Measurements from ENCODE around the gene LSAMP. TPM values are rescaled to one million over a fixed set of nuclear protein-coding genes. Genes with fewer than 3 reads are reported as not detected.

The LSAMP gene
- total and polyA plus RNA-seq, 2 experiments from 2014 or later = 2.0 to 2.9 TPM

DNA sequence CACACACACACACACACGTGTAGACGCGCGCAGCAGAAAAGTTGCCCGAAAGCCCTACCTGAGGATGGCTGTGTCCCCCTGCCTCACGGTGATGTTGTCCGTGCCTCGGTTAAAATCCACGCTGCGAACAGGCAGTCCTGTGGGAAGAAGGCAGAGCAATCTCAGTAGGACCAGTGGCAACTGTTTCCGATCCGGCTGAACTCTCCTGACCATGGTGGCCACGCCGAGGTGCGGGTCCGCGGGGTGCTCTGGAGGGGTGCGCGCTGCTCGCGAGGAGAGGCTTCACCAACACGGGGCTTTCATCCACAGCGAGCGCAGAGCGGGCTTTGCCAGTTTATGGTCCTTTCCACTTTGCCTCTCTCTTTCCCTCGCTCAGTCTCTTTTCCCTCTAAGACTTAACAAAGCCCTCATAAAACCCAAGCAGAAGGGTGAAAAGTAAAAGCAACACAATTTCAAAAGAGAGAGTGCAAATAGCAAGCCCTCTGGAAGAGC lies 422 bp downstream of the LSAMP start (continued):
- TF ChIP-seq ZNF462 (CRISPR knock-in tag; IDR thresholded peaks at IDR 0.05) (no peak), EZH2phosphoT487 (IDR thresholded peaks at IDR 0.05; ENCODE audit: unreplicated experiment) (no peak), NANOG (IDR thresholded peaks at IDR 0.05; ENCODE audit: borderline replicate concordance) (no peak), EZH2 (IDR thresholded peaks at IDR 0.05; ENCODE audit: low read depth, unreplicated experiment) (no peak)
- TF ChIP-seq, protein P1, sequence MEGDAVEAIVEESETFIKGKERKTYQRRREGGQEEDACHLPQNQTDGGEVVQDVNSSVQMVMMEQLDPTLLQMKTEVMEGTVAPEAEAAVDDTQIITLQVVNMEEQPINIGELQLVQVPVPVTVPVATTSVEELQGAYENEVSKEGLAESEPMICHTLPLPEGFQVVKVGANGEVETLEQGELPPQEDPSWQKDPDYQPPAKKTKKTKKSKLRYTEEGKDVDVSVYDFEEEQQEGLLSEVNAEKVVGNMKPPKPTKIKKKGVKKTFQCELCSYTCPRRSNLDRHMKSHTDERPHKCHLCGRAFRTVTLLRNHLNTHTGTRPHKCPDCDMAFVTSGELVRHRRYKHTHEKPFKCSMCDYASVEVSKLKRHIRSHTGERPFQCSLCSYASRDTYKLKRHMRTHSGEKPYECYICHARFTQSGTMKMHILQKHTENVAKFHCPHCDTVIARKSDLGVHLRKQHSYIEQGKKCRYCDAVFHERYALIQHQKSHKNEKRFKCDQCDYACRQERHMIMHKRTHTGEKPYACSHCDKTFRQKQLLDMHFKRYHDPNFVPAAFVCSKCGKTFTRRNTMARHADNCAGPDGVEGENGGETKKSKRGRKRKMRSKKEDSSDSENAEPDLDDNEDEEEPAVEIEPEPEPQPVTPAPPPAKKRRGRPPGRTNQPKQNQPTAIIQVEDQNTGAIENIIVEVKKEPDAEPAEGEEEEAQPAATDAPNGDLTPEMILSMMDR (conservative IDR thresholded peaks at IDR 0.05; ENCODE audit: low read depth in 2 of 2) = no peak

DNA sequence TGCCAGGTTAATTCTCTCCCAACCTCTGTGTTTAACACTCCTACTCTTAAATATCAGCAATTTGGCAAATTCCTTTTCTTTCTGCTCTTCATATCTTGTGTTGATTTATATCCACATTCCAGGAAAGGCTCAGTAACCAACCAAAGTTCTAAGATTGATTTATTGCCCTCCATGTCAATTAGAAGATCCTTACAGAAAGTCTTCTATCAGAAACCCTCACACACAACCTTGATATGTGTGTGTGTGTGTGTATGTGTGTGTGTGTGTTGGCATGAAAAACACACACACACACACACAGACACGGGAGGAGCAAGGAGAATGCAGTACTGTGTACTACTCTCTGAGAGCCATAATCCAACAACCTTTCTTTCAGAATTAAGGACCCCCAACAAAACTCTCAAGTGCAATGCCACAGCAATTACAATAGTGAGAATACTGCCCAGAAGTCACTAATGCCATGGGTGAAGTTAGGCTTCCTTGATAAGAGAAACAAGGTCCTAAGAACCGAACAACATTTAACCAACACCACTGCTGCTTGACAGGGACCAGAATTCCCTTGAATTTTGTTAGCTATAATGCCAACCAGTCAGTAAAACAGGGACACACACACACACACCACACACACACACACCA lies 1.1 kb downstream of the LSAMP start:
- Mint-ChIP-seq H3K9me3 (no peaks in the 10 kb centered on the region), H3K36me3 (ENCODE audit: low read depth) (no peaks in the 10 kb centered on the region), H3K27ac (no peak overlapping the region), H3K27me3 (ENCODE audit: insufficient read depth, low read depth, poor library complexity) (peaks cover 14% of the 10 kb centered on the region), H3K4me1 (peaks cover 39% of the 10 kb centered on the region), H3K4me3 (peak overlapping the region; percentile 85)
- H3K4me2 ChIP-seq = peak overlapping the region; percentile 84
- peaks cover 17% of the 10 kb centered on the region for H3K4me1 ChIP-seq (ENCODE audit: insufficient read depth)
- H3K27ac ChIP-seq (ENCODE audit: low read depth) = no peak overlapping the region
- no peaks in the 10 kb centered on the region for H3K36me3 ChIP-seq (ENCODE audit: insufficient read depth)
- no peaks in the 10 kb centered on the region for H3F3A ChIP-seq (replicated peaks; ENCODE audit: low read depth)
- peak overlapping the region; percentile 76 for H3K4me3 ChIP-seq
- no peak for ATAC-seq
- no peaks in the 10 kb centered on the region for H3K9me2 ChIP-seq (ENCODE audit: insufficient read depth)
- H3K27me3 ChIP-seq (ENCODE audit: insufficient read depth) = peaks cover 22% of the 10 kb centered on the region
- no peak for DNase-seq (ENCODE audit: low spot score)
- TF ChIP-seq ZNF114 (CRISPR knock-in tag; IDR thresholded peaks at IDR 0.05) (no peak), STAT1 (IDR thresholded peaks at IDR 0.05; ENCODE audit: unreplicated experiment) (no peak), POLR2AphosphoS5 (IDR thresholded peaks at IDR 0.05; ENCODE audit: low read depth) (no peak)
- TF ChIP-seq, protein P1 (conservative IDR thresholded peaks at IDR 0.05; ENCODE audit: low read depth in 2 of 2) = no peak
- peak overlapping the region; percentile 99 for H2AFZ ChIP-seq
- H4K20me1 ChIP-seq (replicated peaks; ENCODE audit: insufficient read depth) = no peaks in the 10 kb centered on the region
- H3K79me2 ChIP-seq (replicated peaks; ENCODE audit: insufficient read depth) = no peaks in the 10 kb centered on the region
